HG03342 (cell line): ENCODE data around the gene ZNF677.
A peak's percentile ranks its signal among the peaks of the same experiment; 100 is the strongest.
"Not testable (repeated sequence)": the region's sequence is repeated elsewhere in the genome, so short reads cannot be mapped to it uniquely, and the experiment has no call there.

Experiments used
- ATAC-seq: cut with Tn5 transposase; IDR thresholded peaks from one replicate; pipeline ENCODE4 v1.9.1; 2021; ENCODE audit warnings: mild to moderate bottlenecking, moderate library complexity; ENCODE audit not compliant: unreplicated experiment

Gene ZNF677

DNA sequence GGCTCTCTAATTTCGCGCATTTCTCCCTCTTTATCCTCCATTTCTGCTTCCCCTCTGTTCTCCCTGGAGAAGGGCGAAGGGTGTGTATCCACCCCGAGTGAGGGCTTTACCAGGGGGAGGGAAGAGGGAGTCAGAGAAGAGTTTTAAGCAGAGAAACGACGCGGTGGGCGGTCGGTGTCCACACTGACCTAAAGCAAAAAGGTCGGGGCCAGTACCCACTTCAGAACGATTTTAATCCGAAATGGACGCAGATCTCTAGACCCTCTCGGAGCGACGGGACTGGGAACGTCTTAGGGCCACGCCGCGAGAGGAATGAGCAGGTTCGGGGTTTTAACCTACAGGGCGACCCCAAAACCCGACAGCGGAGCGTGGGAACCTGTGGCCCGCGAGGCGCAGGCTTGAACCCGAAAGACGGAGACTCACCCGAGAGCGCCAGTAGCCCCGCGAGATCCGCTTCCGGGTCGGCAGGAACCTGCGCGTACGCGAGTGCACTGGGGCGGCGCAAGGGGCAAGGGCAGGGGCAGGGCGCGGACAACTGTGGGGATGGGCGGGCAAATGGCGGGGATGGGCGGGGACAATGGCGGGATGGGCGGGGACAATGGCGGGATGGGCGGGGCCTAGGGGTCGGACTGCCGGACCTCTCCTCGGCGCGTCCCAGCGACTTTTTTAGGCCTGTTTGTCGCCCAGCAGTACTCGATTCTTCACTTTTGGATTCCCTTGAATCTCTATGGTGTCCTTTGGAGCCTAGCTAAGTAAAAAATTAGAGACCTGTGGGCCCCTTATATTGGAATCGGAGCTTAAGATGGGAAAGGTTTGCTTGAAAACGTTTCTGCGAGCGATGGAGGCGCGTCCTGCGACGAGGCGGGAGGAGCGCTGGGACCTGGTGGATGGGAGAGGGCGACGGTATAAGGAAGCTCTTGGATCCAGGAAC, at the start of gene ZNF677:
ZNF677 (minus strand) TSS at position 463 of the 931 bp plus-strand sequence. CDS start 3,323 bp downstream, outside the sequence.
- ATAC-seq = no peak

DNA sequence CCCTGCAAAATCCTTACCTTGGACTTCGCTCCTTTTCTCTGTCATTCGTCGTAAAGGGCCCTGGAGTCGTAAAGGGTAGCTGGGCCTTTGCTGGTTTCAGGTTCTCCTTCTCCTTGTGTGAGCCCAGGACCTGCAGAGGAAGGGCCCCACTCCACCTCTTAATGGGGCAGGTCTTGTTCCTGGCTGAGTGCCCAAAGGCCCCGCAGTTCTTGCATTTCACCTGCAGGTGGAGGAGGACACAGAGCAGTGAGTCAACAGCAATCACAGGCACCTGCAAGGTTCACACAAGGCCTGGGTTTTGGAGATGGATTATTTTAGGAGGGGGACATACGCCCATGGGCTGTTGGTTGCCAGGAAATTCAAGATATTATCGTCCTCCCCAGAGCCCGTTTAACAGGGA, 46.7 kb upstream of the ZNF677 start:
- ATAC-seq = not testable (repeated sequence)

DNA sequence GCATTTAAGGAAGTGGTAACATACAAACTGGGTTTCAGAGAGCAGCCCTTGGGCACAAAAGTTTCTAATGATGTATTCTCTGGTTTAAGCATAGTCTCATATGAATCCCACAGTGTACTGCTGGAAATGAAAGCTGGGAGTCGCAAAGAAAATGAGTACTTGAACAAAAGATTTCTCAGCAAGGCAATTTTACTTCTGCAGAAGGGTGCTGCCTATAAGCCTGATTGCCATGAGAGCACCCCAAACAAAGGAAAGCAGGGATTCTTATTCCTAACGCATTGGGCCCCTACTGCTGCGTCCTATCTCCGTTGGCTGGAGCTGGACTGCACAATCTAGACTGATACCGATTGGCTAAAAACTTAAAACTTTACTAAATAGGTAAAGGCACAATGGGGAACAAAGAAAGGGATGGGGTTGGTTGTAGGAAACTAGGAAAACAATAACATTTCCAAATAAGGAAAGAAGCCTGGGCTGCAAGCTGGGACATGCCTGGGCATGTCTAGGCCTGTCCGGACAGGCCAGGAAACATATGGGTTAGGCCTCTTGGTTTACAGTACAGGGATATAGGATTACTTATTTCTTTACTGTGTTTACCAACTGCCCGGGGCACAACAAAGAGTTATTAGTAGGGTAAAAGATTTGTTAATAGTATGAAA, 40.2 kb upstream of the ZNF677 start:
- no peak for ATAC-seq

DNA sequence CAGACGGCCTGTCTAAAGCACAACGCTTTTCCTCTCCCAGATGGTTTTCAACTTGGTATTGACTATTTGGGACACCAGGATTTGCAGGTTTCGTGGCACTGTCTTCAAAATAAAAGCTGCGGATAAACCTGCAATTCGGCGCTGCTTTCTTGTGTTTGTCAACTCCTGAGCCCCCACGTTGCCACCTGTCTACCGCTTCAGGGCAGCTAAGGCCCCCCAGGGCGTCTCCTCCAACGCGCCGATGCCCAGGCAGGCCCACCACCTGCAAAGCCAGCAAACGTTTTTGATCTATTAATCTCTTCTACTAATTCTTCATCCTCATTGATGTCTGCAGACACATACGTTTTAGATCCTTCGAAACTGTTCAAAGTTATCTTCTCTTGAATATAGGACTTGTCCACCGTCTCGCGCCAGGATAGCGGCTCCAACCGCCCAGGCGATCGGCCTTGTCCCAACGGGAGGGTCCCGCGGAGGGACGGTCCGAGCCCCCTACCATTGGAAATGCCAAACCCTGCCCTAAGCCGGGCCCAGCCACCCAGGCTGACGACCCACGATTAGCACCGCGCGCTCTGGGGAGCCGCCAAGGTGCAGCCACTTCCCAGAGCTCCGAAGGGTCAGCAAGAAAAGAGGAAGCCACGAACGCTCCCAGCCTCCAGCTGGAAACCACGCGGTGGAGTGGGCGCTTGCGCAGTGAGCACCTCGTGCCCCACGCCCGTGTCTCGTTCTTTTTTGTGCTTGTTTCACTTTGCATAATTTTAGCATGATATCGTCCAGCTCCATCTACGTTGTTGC, 36.3 kb upstream of the ZNF677 start:
- no peak for ATAC-seq

DNA sequence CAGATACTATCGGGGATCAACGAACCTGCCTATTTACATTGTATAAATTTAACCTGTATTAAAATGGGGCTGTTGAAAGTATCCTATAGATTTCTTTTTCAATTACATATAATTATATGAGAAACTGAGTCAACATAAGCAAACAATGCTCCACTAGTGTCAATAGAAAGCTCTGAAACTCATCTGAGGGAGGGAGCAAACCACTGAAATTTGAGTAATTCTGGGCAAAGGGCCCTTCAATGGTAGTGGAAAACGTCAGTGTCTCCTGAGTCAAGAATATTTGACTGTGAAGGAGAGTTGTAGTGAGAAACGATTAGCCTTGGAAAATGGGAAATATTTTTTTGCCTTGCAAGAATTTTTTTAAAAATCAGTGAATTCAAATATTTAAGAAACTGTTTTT, 30.4 kb upstream of the ZNF677 start:
- no peak for ATAC-seq

DNA sequence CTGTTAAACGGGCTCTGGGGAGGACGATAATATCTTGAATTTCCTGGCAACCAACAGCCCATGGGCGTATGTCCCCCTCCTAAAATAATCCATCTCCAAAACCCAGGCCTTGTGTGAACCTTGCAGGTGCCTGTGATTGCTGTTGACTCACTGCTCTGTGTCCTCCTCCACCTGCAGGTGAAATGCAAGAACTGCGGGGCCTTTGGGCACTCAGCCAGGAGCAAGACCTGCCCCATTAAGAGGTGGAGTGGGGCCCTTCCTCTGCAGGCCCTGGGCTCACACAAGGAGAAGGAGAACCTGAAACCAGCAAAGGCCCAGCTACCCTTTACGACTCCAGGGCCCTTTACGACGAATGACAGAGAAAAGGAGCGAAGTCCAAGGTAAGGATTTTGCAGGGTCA, 27.3 kb upstream of the ZNF677 start:
- ATAC-seq = not testable (repeated sequence)

DNA sequence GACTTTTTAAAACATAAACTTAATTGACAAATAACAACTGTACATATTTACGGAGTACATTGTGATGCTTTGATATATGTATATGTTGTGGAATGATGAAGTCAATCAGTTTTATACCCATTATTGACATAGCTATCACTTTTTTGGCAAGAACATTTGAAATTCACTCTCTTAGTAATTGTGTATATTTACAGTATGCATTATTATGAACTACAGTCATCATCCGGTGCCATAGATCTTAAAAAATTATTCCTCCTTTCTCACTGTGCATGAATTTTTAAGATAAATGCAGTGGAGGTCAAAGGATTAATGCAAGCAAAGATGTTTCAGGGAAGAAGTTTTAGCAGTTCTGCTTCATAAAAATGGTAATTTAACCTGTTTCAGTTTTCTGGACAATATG, 20.8 kb upstream of the ZNF677 start:
- no peak for ATAC-seq

DNA sequence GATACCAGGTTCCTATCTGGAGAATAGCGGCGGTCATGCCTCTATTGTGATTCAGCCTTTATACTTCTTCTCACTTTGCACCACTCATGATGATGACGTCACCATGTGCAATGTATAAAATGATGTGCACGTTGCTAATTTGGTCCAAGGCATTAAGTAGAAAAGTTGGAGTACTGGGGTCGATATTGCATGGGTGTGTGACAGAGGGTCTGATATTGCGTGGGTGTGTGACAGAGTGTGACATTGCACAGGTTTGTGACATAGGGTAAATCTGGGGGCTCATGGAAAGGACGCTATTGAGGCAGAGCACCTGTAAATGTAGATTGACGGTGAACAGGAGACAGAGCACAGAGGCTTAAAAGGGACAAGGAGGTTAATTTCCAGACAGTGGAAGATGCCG, 17.4 kb upstream of the ZNF677 start:
- no peak for ATAC-seq

DNA sequence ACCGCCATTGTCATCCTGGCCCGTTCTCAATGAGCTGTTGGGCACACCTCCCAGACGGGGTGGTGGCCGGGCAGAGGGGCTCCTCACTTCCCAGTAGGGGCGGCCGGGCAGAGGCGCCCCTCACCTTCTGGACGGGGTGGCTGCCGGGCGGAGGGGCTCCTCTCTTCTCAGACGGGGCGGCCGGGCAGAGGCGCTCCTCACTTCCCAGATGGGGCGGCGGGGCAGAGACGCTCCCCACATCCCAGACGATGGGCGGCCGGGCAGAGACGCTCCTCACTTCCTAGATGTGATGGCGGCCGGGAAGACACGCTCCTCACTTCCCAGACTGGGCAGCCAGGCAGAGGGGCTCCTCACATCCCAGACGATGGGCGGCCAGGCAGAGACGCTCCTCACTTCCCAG, 15.2 kb upstream of the ZNF677 start:
- not testable (repeated sequence) for ATAC-seq

DNA sequence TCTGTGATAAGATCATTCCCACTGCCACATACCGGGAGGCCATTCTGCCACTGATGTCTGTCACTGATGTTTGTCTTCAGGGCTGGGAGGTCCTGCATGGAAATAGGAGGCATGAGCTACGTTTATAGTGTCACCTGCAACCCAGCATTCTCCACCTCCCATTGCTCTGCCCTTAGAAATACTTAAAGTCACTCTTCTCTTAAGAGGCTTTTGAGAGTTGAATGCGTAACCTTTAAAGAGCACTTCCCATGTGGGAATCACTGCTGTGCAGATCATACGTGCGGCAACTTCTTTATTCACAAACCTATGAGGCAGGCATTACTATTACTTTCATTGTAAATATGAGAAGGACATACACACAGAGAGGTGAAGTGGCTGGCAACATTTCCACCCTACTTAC, 12.9 kb upstream of the ZNF677 start, which contains the start of gene VN1R4:
VN1R4 (minus strand) TSS at position 101 of the 400 bp plus-strand sequence; CDS start at position 43, 58 bp downstream.
- ATAC-seq = not testable (repeated sequence)

DNA sequence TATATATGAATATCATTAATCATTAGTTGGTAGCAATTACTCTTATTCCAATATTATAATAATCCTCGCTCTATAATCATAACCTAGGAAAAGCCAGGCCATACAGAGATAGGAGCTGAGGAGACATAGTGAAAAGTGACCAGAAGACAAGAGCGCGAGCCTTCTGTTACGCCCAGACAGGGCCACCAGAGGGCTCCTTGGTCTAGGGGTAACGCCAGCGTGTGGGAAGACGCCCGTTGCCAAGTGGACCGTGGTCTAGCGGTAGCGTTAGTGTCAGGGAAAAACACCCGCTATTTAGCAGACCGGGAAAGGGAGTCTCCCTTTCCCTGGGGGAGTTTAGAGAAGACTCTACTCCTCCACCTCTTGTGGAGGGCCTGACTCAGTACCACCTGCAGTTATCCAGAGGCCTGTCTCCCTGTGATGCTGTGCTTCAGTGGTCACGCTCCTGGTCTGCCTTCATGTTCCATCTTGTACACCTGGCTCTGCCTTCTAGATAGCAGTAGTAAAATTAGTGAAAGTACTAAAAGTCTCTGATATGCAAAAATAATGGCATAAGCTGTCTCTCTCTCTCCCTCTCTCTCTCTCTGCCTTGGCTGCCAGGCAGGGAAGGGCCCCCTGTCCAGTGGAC, 3.2 kb upstream of the ZNF677 start, which contains the start of gene VN1R2:
VN1R2 (plus strand) TSS at position 578 of the 628 bp plus-strand sequence. CDS start 84 bp downstream, outside the sequence.
- not testable (repeated sequence) for ATAC-seq

DNA sequence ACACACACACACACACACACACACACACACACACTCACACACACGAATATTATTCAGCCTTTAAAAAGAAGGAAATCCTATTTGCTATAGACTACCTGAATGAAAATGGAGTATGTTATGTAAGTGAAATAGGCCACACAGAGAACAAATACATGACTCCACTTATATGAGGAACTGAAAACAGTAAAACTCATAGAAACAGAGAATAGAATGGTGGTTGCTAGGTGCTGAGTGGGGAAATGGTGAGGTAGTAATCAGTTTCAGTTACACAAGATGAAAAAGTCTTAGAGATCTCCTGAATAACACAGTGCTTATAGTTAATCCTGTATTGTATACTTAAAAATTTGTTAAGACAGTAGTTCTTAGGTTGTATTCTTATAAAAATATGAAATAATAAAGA, 8.2 kb downstream of the ZNF677 start:
- ATAC-seq = no peak

DNA sequence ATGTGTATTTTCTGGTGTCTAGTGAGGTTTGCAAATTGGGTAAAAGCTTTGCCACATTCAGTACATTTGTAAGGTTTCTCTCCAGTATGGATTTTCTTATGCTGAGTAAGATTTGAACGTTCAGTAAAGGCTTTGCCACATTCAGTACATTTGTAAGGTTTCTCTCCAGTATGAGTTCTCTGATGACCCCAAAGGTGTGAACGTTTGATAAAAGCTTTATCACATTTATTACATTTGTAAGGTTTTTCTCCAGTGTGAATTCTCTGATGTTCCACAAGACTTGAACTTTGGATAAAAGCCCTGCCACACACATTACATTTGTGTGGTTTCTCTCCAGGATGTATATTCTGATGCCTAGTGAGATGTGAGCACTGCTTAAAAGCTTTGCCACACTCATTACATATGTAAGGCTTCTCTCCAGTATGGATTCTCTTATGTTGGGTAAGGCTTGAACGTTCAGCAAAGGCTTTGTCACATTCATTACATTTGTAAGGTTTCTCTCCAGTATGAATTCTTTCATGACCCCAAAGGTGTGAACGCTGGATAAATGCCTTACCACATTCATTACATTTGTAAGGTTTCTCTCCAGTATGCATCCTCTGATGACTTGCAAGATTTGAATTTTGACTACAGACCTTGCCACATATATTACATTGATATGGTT, 17.4 kb downstream of the ZNF677 start:
- no peak for ATAC-seq

DNA sequence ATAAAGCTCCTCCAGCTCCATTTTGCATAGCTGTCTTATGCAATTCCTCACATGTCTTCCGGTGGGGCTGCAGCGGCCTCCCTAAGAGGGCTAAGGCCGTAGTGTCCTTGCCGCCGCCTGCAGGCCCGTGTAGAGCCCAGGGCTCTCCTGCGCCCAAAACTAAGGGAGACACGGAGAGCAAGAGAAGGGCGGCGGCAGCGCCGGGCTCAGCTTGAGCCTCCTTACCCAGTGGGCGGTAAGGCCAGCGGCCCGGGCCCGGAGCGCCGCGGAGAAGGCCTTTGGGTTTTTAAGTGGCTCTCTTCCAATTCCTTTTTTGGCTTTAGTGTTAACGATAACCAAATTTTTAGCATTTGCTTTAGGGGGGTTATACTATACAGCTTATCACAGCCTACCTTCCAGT, 30.1 kb downstream of the ZNF677 start:
- ATAC-seq = no peak

DNA sequence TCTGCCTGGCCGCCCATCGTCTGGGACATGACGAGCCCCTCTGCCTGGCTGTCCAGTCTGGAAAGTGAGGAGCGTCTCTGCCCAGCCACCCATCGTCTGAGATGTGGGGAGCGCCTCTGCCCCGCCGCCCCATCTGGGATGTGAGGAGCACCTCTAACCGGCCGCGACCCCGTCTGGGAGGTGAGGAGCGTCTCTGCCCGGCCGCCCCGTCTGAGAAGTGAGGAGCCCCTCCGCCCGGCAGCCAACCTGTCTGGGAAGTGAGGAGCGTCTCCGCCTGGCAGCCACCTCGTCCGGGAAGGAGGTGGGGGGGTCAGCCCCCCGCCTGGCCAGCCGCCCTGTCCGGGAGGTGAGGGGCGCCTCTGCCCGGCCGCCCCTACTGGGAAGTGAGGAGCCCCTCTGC, 32.0 kb downstream of the ZNF677 start:
- ATAC-seq = not testable (repeated sequence)

DNA sequence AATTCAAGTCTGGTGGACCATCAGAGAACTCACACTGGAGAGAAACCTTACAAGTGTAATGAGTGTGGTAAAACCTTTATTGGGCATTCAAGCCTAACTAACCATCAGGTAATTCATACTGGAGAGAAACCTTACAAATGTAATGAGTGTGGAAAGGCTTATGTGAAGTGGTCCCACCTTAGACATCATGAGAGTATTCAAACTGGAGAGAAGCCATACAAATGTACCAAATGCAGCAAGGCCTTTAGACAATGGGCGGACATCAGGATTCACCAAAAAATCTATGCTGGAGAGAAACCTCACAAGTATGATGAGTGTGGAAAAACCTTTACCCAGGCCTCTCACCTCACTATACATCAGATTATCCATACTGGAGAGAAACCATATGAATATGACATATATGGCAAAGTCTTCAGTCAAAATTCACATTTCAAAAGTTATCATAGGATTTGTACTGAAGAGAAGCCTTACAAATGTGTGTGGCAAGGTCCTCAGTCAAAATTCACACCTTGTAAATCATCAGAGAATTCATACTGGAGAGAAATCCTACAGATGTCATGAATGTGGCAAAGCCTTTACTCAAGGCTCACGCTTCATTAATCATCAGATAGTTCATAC, 41.9 kb downstream of the ZNF677 start:
- ATAC-seq = no peak

DNA sequence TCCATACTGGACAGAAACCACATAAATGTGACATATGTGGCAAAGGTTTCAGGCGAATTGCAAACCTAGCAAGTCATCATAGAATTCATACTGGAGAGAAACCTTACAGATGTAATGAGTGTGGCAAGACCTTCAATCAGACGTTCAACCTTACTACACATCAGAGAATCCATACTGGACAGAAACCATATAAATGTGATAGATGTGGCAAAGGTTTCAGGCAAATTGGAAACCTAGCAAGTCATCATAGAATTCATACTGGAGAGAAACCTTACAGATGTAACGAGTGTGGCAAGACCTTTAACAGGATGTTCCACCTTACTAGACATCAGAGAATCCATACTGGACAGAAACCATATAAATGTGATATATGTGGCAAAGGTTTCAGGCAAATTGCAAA, 43.1 kb downstream of the ZNF677 start:
- ATAC-seq = not testable (repeated sequence)

DNA sequence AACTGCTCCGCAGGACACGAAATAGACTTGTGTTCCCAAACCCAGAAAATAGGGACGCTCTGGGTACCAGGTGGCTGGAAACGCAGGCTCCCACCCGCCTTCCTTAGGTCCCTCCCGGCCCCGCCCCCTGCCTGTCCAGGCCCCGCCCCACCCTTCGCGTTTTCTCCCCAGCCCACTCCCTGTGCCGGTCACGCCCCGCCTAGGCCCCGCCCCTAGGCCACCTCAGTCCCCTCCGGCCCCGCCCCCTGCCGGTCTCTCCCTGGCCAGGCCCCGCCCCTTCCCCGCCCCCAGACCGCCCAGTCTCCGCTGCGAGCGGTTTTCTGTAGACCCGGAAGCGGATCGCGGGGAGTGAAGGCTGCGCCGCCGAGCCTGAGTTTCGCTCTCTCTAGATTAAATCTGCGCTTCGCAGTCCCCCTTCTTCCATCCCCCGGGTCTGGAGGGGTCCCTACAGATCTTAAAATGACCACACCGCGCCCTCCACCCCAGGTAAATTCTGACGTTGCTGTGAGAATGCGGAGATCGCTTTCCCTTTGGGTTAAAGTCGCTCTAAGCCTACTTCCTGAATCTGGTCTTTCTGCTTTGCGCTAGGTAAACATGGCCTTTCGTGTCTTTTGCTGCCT, 57.8 kb downstream of the ZNF677 start:
- peak; percentile 56 for ATAC-seq

DNA sequence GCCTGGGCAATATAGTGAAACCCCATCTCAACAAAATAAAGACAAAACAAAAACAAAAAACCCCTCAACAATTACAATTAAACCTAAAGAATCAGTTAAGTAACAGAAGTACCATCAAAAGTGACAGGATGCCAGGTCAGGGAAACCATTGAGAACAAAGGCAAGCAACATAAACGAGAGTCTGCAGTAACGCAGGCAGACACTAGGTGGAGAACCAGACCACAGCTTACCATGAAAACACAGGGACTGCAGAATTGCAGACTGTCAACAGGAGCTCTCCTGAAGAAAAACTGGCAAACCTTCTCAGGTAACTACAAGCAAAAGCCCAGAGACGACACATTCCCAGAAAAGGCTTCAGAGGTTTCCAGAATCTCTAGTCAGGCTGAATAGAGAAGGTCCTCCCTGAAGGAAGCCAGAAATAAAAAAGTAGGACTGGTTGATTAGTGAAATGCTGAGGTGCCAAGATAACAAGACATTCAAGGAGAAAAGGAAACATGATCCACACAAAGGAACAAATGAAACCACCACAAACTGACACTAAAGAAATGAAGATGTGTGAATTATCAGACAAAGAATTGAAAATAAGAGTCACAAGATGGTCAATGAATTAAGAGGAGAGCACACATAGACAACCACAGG, 59.3 kb downstream of the ZNF677 start:
- ATAC-seq = no peak
